NCI-H146 treated with DMSO at 0.1 percent for 48 hours (cell line): Measurements from ENCODE around the gene DHCR24.
"Not testable (repeated sequence)": the region's sequence is repeated elsewhere in the genome, so short reads cannot be mapped to it uniquely, and the experiment has no call there.

Experiments used
- DNase-seq: peaks from one replicate; lab custom pipeline; 2025; ENCODE audit not compliant: unreplicated experiment; lab: John Stamatoyannopoulos, UW

Gene DHCR24

DNA sequence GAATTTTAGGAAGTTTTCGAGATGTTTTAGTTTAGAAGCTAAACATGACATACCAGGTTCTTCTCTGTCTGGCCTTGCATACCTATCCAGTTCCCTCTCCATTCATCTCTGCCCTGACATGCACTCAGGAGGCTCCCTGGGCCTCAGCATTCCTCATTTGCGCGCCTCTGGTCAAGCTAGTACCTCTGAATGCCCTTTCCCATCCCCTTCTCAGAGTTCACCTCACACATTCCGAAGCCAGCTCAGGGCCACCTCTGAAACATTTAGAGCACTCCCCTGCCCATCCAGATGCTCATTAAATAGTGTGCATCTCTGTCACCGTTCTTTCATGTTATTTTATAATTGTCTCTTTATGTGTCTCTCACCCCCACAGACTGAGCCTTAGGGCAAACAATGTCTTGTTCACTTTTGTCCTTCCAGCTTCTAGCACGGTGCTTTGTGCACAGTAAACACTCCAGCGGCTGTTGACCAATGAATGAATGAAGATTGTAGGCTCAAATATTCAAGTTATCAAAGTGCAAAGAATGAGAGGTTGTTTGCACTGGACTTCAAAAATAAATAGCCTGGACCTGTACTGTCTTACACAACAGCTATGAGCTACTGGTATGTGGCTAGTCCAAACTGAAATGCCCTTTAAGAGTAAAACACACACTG lies 1.2 kb upstream of the DHCR24 start:
- DNase-seq: peak; percentile 54

DNA sequence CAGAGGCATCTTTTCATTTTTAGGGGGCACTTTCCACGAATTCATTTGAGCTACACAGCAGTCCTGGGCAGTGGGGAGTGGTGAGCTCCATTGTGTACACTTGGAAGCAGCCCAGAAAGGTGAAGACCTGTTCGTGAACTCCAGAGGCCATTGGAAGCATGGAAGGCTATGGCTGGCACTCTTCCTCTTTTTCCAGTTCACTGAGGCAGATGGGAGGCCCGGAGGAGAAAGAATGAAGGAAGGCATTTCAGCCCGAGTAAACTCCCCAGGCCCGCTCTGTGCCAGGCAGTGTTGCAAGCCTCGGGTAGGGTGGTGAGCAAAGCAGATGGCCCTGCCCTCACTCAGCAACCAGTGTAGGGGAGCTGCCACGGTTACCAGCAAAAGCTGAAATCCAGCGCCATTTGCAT lies 673 bp upstream of the DHCR24 start:
- DNase-seq: peak; percentile 20

DNA sequence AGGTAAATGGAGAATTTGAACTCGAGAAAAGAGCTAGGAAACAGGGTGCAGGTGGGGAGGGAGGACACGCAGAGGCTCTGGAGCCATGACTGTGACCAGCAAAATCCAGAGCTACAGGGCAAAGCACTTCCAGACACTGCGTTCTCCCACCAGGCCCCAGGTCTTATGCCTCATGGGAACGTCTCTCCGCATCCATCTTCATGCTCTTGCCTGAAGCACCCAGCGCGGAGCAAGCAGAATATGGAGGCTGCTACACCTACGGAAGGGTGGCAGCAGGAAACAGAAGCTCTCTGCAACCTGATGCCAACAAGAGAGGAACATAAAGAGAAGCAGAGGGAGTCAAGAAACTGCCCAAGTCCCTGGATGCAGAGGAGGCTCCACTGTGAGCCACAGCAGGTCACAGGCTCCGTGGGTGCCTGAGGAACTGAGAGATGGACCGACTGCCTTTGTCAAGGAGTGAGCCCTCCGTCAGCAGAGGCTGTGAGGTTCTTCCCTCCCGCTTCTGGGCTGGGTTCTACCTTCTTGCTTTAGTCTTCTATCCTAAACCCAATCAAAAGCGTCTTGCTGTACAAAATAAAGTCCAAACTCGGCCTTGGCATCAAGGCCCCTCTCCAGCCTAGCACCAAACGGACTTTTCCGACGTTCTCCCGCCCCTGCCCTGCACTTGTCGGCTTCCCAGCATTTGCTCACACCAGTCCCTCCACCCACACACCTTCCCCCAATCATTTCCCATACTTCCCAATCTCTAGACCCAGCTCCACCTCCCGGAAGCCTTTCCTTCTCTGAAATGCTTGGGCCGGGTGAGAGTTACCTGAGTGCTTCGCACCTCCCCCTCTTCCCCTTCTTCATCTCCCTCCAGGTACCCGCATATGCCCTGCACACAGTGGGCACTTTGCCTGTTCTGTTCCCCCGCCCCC lies 930 bp downstream of the DHCR24 start:
- peak; percentile 33 for DNase-seq

DNA sequence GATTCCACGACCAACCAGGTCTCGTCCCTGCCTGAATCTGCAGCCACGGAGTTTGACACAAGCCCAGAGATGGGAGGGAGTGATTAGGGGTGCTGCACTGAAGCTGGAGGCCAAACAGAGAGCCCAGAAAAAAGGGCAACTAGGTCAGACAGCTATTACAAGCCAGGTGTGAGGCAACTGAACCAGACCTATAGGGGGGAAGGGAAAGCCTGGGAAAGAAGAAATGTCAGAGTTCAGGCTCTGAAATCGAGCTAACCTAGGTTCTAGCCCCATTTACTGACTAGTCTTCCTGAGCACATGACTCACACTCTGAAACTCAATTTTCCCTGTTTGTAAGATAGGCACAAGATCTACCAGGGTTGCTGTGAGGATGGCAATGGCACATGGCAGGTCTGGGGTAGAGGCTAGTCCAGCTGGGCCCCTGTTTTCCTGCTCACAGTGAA lies 1.7 kb downstream of the DHCR24 start:
- DNase-seq: no peak

DNA sequence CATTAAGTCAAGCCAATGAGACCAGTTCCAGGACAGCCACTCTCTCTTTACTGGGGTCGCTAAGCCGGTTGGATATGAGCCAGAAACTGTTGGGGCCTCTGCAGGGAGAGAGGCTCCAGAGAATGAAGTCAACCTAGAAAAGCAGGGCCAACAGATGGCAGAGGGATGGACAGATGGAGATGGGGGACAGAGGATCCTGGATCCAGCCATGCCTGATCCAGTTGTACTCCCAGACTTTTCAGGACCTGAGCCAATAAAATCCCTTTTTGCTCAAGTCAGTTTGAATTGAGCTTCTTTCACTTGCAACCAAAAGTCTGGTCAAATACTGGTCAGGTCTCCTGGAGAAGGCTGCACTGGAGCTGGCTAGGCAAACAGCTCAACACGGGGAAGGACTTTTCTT lies 2.2 kb downstream of the DHCR24 start:
- no peak for DNase-seq

DNA sequence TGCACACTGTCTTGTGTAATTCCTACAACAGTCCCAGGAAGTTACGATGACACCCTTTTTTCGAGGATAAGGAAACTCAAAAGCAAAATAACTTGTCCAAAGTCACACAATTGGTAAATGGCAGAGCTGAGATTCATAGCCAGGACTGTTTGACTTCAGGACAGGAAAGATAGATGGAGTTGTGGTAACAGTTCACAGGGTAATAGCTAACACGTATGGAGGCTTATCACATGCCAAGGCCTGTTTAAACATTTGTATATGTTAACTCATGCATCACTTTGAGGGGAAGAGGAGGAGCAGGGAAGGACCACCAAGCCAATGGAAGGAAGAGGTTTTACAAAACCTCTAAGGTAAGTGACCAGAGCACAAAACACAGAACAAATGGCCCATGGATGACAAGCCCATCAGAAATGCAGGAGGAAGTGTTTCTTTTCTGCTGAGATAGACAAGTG lies 2.8 kb downstream of the DHCR24 start:
- DNase-seq: no peak

DNA sequence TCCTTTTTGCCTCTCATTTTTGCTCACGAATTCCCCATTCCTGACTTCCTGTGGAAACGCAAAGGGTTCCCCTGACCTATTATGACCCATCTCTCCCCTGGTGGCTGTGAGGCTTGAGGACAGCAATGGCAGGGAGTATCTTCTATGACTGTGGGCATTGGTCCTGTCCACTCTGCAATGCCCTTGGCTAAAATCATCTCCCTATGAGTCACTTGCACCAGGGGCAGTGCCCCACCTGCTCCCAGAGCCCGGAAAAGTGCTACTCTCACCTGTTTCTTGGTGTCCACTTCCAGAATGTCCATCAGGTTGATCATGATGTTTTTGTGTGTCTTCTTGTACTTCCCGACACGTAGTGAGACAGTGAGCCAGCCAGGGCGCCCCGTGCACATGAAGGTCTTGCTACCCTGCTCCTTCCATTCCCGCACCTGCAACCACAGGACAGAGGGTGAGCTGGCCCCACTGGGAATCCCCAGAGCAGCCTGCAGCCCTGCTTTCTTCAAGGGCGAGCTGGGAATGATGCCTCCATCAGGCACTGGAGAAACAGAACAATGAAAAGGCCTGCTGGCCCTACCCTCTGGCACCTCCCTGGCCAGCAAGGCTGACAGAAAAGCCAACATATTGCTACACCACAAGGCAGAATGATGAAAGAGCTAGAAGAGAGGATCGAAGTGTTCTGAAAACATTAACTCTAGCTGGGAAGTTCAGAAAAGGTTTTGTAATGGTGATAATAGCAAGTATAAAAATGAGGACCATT lies 3.5 kb downstream of the DHCR24 start:
- no peak for DNase-seq

DNA sequence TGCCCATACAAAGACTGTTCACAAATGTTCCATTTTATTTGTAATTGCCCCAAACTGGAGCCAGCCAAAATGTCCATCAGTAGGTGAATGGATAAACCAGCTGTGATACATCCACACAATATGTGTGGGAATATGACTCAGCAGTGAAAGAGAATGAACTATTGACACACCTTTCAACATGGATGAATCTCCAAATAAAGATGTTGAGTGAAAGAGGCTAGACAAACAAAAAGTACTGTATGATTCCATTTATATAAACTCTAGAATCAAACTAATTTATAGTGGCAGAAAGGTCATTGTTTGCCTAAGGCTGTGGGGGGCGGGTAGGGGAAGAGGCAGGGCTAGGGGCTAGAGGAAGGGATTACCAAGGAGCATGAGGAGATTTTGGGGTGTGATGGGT lies 4.5 kb downstream of the DHCR24 start:
- DNase-seq: peak; percentile 88

DNA sequence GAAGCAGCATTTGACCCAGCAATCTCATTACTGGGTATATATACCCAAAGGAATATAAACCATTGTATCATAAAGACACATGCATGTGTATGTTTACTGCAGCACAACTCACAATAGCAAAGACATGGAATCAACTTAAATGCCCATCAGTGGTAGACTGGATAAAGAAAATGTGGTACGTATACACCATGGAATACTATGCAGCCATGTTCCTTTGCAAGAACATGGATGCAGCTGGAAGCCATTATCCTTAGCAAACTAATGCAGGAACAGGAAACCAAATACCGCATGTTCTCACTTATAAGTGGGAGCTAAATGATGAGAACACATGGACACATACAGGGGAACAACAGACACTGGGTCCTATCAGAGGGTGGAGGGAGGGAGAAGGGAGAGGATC lies 5.4 kb downstream of the DHCR24 start:
- not testable (repeated sequence) for DNase-seq

DNA sequence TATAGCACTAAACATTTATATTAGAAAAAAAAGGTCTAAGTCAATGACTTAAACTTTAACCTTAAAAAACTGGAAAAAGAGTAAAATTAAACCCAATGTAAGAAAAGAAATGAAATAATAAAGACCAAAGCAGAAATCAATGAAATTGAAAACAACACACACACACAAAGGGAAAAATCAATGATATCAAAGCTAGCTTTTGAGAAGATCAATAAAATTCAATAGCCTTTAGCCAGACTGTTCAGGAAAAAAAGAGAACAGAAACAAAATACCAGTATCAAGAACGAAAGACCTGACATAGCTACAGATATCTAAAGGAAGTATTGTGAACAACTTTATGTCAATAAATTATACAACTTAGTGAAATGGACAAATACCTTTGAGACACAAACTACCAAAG lies 7.1 kb downstream of the DHCR24 start:
- no peak for DNase-seq

DNA sequence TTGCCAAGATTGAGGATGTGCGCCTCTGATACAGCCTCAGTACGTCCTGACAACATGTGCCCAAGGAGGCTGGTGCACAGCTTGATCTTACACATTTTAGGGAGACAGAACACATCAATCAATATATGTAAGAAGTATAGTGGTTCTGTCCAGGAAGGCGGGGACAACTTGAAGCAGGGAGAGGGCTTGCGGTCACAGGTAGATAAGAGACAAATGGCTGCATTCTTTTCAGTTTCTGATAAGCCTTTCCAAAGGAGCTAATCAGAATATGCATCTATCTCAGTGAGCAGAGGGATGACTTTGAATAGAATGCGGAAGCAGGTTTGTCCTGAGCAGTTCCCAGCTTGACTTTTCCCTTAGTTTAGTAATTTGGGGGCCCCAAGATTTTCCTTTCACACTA lies 10.2 kb downstream of the DHCR24 start:
- DNase-seq: no peak

DNA sequence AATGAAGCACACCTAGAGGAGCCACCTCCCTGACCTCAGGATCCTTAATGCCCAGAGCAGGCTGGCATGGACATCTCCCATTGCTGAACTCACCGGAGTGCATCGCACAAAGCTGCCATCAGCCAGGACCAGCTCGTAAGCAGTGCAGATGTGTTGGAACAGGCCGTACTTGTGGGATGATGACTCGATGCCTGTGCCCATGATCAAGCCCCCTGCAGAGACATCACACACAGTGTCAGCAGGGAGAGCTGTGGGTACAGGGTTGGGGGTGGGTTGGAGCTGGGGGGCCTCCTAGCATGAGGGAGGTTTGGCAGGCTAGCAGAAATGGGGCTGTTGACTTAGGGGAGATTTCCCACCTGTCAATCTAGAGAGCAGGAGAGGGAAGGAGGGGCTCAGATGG lies 12.0 kb downstream of the DHCR24 start:
- DNase-seq: no peak

DNA sequence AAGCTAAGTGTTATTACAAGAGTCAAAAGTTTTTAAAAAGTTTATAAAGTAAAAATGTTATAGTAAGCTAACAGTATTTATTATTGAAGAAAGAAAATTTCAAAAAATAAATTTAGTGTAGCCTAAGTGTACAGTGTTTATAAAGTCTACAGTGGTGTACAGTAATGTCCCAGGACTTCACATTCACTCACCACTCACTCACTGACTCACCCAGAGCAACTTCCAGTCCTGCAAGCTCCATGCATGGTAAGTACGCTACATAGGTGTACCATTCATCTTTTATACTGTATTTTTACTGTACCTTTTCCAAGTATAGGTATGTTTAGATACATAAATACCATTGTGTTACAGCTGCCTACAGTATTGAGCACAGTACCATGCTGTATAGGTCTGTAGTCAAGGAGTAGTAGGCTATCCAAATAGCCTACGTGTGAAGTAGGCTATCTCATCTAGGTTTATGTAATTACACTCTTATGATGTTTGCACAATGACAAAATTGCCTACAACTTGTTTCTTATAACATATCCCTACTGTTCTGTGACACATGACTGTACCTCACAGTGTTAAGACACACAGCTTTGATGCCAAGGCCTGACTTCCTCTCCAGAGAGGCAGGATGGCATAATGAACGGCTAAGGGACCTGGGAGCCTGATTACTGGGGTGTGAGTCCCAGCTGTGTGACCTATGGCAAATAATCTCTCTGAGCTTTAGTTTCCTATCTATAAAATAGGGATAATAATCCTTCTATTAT lies 12.7 kb downstream of the DHCR24 start:
- no peak for DNase-seq

DNA sequence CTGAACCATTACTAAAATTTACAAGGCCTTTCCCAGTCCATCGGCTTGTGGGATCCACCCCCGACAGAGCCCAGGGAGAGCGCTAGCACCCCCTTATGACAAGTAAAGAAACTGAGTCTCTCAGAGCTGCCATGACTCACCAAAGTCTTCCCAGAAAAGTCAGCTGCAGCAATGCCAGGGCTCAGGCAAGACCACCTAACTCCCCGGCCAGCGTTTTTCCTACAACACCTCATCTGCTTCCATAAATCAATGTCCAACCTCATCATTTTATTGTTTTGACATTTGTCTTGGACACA lies 15.0 kb downstream of the DHCR24 start:
- no peak for DNase-seq

DNA sequence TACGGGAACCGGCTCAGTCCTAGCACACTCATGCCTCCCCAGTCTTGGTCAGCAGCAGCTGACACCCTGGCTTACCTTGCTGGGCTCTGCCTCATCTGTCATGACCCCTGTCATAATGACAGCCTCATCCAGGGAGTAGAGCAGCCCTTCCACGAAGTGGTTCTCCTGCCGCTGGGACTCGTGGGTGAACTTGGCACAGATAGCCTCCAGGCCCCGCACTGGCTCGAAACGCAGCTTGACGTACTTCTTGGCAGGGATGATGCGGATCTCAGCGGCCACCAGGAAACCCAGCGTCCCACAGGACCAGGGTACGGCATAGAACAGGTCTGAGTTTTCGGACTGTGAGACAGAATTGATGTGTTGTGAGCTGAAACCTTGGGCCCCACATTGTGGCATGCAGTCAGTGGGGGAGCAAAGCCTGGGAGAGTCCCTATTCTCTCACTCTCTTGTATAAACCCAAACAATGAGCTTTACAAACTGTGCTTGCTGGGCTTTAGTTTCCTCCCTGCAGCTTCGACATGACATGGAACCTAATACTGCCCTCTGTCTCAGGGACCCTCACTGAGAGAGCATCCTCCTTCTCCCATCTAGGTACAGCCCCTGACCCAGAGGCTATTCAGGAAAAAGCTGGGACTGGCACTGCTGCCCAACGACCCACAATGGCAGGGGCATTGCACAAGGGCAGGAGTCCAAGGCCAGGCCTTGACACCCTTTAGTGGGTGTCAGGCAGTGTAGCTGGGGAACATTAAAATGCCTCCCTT lies 15.5 kb downstream of the DHCR24 start:
- DNase-seq: no peak

DNA sequence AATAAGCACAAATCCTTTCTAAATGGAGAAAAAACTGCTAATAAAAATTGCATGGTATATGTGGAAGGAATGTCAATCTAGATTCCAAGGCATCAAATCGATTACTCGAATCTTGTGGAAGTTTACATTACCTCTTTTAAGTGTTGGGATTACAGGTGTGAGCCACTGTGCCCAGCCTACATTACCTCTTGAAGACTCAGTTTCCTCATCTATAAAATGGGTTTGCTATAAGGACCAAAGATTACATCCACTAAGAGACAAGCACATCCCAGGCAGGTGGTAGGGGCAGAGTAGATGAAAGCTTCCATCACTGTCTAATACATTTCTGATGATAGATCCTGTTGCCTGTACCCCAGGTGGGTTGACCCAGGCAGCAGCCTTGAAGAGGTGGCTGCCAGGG lies 16.1 kb downstream of the DHCR24 start:
- DNase-seq: no peak

DNA sequence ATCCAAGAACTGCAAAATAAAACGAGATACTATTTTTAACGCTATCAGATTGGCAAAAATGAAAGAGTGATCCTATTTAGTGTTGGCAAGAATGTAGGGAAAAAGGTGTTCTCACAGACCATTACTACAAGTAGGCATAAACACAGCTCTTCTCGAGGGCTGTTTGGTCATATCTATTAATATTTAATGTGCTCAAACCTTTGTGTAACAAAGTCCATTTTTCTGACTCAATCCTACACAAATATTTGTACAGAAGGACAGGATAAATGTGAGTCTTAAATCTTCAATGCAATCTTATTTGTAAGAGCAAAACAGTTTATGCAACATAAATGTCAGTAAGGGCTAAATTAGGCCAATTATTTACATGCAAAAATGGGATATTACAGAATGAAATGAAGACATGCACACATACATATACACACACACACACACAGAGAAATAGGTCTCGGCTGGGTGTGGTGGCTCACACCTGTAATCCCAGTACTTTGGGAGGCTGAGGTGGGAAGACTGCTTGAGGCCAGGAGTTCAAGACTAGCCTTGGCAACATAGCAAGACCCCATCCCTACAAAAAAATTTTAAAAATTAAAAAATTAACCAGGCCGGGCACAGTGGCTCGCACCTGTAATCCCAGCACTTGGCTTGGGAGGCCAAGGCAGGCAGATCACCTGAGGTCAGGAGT lies 17.7 kb downstream of the DHCR24 start:
- no peak for DNase-seq

DNA sequence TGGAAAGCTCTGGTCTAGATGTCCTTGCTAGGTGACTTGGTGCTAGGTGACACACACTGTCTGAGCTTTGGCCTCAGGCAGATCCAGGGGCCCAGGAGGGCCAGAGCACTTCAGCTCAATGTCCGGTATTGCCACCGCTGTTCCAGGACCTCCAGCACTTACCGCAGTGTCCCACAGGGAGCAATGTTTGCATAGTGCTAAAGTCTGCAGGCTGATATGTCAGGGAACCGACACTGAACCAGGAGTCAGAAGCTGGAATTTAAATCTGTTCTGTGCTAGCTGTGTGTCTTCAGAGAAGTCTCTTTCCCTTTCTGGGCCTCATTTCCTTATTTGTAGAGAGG lies 19.3 kb downstream of the DHCR24 start:
- DNase-seq: no peak

DNA sequence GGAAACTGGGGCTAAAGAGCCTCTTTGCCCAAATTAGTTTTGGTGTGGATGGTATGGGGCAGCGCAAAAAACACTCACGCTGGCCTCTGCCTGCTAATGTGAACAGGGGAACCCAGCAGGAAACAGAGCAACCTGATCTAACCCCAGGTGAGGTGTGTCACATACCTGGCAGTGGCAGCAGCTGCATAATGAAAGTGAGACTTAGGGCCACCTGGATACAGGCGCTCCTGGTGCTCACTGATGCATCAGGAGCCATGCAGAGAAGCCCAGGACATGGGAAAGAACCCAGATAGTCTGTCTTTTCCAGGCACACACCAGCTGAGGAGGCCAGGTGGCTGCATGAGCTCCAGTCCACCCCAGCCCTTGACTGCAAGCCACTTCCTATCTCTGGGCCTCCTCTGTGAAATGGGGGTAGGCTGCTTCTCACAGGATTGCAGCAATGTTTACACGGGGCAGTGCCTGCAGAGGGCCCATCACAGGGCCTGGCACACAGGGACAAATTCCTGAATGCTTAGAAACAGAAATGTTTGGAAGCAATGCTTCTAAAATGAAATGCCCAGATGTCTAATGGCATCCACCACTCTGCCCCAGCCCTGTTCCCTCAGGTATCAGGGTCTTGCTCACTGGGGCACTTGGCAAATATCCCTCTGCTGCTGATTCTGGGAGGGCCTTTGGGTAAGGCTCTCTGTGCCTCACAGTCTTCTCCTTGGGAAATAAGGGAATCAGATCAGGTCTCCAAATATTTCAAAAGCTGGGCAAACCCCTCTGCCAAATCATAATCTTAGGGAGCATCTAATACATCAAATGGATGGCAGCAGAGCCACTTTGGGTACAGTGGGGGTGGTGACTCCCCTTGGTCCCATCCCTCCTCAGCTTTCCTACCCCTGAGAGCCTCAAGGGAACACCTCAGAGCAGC lies 19.9 kb downstream of the DHCR24 start:
- peak; percentile 13 for DNase-seq
